Vagina (tissue), 2 donors: ENCODE data around the gene SMIM21.

Experiments used
- POLR2A ChIP-seq, 2 donors: fragments of 450-650 bp; IDR thresholded peaks; one replicate each; pipeline ENCODE4 v1.6.1; 2017; ENCODE audit warnings: antibody characterized with exemption in 2 of 2, mild to moderate bottlenecking in 2 of 2, moderate library complexity in 2 of 2
- POLR2AphosphoS5 ChIP-seq, 2 donors: sonication (generic); formaldehyde crosslinking; IDR thresholded peaks; one replicate each; pipeline ENCODE4 v1.9.0; 2017; ENCODE audit warnings: antibody characterized with exemption in 2 of 2, mild to moderate bottlenecking in 2 of 2, low read depth in 1 of 2; ENCODE audit not compliant: insufficient read depth in 1 of 2
- TF ChIP-seq, protein P1 (sequence below), 3 experiments: fragments of 450-650 bp in 2 of 3; fragments of 200-600 bp in 1 of 3; sonication (generic) in 1 of 3; IDR thresholded peaks; one replicate each; pipeline ENCODE4 v1.5.1; 2017 to 2019; ENCODE audit warnings: antibody characterized with exemption in 3 of 3, mild to moderate bottlenecking in 2 of 3, moderate library complexity in 2 of 3

DNA sequence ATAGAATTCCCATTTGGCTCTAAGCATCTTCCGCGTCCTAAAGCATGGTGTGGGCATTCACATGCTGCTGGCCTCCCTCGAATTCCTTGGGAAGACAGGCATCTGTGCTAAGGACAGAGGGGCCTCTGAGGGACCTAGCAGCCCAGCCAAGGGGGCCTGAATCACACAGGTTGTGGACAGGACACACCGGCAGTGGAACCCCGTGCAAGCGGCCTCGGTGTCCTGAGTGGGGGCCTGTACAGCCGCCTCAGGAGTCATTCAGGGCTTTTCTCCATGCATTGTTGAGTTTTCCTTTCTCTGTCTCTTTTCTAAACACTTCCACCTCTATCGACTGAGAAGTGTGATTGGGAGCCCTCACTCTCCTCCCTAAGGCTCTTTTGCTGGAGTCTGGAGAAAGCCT is 44.3 kb upstream of the SMIM21 start:
- TF ChIP-seq, protein P1, sequence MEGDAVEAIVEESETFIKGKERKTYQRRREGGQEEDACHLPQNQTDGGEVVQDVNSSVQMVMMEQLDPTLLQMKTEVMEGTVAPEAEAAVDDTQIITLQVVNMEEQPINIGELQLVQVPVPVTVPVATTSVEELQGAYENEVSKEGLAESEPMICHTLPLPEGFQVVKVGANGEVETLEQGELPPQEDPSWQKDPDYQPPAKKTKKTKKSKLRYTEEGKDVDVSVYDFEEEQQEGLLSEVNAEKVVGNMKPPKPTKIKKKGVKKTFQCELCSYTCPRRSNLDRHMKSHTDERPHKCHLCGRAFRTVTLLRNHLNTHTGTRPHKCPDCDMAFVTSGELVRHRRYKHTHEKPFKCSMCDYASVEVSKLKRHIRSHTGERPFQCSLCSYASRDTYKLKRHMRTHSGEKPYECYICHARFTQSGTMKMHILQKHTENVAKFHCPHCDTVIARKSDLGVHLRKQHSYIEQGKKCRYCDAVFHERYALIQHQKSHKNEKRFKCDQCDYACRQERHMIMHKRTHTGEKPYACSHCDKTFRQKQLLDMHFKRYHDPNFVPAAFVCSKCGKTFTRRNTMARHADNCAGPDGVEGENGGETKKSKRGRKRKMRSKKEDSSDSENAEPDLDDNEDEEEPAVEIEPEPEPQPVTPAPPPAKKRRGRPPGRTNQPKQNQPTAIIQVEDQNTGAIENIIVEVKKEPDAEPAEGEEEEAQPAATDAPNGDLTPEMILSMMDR (IDR thresholded peaks at IDR 0.05) = no peak
- no peak for TF ChIP-seq POLR2A (IDR thresholded peaks at IDR 0.05)
- no peak for TF ChIP-seq POLR2AphosphoS5 (IDR thresholded peaks at IDR 0.05; ENCODE audit: insufficient read depth in 1 of 2, low read depth in 1 of 2)
